Thymus (tissue), 11 donors: Measurements from ENCODE around the gene HES4. TPM values are rescaled to one million over a fixed set of nuclear protein-coding genes. Genes with fewer than 3 reads are reported as not detected.
"Not testable (repeated sequence)": the region's sequence is repeated elsewhere in the genome, so short reads cannot be mapped to it uniquely, and the experiment has no call there.

Experiments
- DNase-seq, 9 donors: peaks; one replicate each; pipeline ENCODE4 v3.0.0-alpha.2; 2013; ENCODE audit warnings: low spot score in 9 of 9, low read depth in 6 of 9, missing footprints in 1 of 9
- H3K27ac ChIP-seq, 2 donors: one replicate each; pipeline ENCODE4 v1.5.1; 2013; ENCODE audit warnings: control low read depth in 1 of 2, low read depth in 1 of 2, low read length in 1 of 2, mild to moderate bottlenecking in 1 of 2, moderate library complexity in 1 of 2
- H3K27me3 ChIP-seq, 2 donors: one replicate each; pipeline ENCODE4 v1.5.1; 2013; ENCODE audit warnings: low read length in 1 of 2; ENCODE audit not compliant: control insufficient read depth in 2 of 2, insufficient read depth in 1 of 2
- H3K36me3 ChIP-seq, 2 donors: one replicate each; pipeline ENCODE4 v1.5.1; 2013; ENCODE audit warnings: low read length in 1 of 2, mild to moderate bottlenecking in 1 of 2, moderate library complexity in 1 of 2; ENCODE audit not compliant: control insufficient read depth in 2 of 2, insufficient read depth in 2 of 2
- H3K4me1 ChIP-seq, 2 donors: one replicate each; pipeline ENCODE4 v1.5.1; 2013; ENCODE audit warnings: low read length in 2 of 2; ENCODE audit not compliant: control insufficient read depth in 2 of 2, insufficient read depth in 2 of 2
- H3K4me3 ChIP-seq, 2 donors: one replicate each; pipeline ENCODE4 v1.5.1; 2013; ENCODE audit warnings: low read length in 2 of 2, control low read depth in 1 of 2, mild to moderate bottlenecking in 1 of 2
- H3K9me3 ChIP-seq, 2 donors: one replicate each; pipeline ENCODE4 v1.5.1; 2013; ENCODE audit warnings: low read length in 1 of 2, mild to moderate bottlenecking in 1 of 2; ENCODE audit not compliant: control insufficient read depth in 2 of 2, insufficient read depth in 1 of 2
- WGBS: extraction: QIAGEN DNeasy Blood & Tissue Kit; methylation state at CpG from one replicate; pipeline ENCODE4 v1.1.7; 2013; 5-methylcytosine and 5-hydroxymethylcytosine counted together
- polyA plus RNA-seq: library from polyadenylated mRNA; stranded (reverse); fragments of 200-250 nt; gene quantifications from one replicate; pipeline ENCODE4 v1.2.3, GENCODE V29; 2013
- total RNA-seq: library from RNA; stranded (reverse); fragments of 120-200 nt; gene quantifications from one replicate; pipeline ENCODE4 v1.2.4, GENCODE V29; 2013
- donor health status: healthy.

Gene HES4
- total and polyA plus RNA-seq, 2 donors: 15.5 to 61.3 TPM

GRCh38 chr1:1030867-1031658 lies 31.2 kb upstream of the HES4 start:
- H3K27me3 ChIP-seq: peaks cover 37 to 59% of the 10 kb centered on the region in 2 donors
- H3K9me3 ChIP-seq, H3K4me3 ChIP-seq, H3K36me3 ChIP-seq, DNase-seq, H3K27ac ChIP-seq: not testable (repeated sequence)
- peaks cover 7 to 10% of the 10 kb centered on the region in 2 donors for H3K4me1 ChIP-seq
- 89% methylated on average over 7 of the region's 7 CpGs for WGBS

GRCh38 chr1:1027791-1028190 lies 27.9 kb upstream of the HES4 start:
- Histone ChIP-seq H3K36me3 (no peaks in the 10 kb centered on the region), H3K27me3 (peaks cover 13 to 51% of the 10 kb centered on the region in 2 donors), H3K4me3 (no peak overlapping the region), H3K9me3 (peaks cover 0 to 1% of the 10 kb centered on the region in 2 donors), H3K4me1 (peaks cover 0 to 11% of the 10 kb centered on the region in 2 donors), H3K27ac (no peak overlapping the region)
- 90% methylated on average over 17 of the region's 17 CpGs for WGBS
- no peak for DNase-seq

GRCh38 chr1:1026599-1027413 lies 26.9 kb upstream of the HES4 start:
- Histone ChIP-seq H3K9me3 (peaks cover 1% of the 10 kb centered on the region in 2 donors), H3K36me3 (no peaks in the 10 kb centered on the region), H3K27me3 (peaks cover 11 to 51% of the 10 kb centered on the region in 2 donors), H3K4me1 (peaks cover 0 to 10% of the 10 kb centered on the region in 2 donors), H3K4me3 (no peak overlapping the region), H3K27ac (no peak overlapping the region)
- 64% methylated on average over 21 of the region's 21 CpGs for WGBS
- DNase-seq: no peak

GRCh38 chr1:1025730-1026129 lies 25.8 kb upstream of the HES4 start:
- Histone ChIP-seq H3K27me3 (peaks cover 20 to 52% of the 10 kb centered on the region in 2 donors), H3K36me3 (no peaks in the 10 kb centered on the region), H3K9me3 (peaks cover 1 to 3% of the 10 kb centered on the region in 2 donors), H3K4me1 (peaks cover 2 to 18% of the 10 kb centered on the region in 2 donors), H3K27ac (no peak overlapping the region), H3K4me3 (no peak overlapping the region)
- WGBS: 91% methylated on average over 10 of the region's 10 CpGs
- no peak for DNase-seq

- 92% methylated on average over 31 of the region's 31 CpGs for WGBS
- H3K36me3 ChIP-seq: no peaks in the 10 kb centered on the region
- peaks cover 6 to 18% of the 10 kb centered on the region in 2 donors for H3K4me1 ChIP-seq
- peaks cover 27 to 59% of the 10 kb centered on the region in 2 donors for H3K27me3 ChIP-seq
- H3K27ac ChIP-seq: peak overlapping the region; percentile 32 to 68
- H3K9me3 ChIP-seq: peaks cover 1 to 3% of the 10 kb centered on the region in 2 donors
- DNase-seq: no peak
- no peak overlapping the region for H3K4me3 ChIP-seq
Observed at GRCh38 chr1:1024771-1025699, 25.1 kb upstream of the HES4 start.

- Histone ChIP-seq H3K4me1 (peaks cover 6 to 18% of the 10 kb centered on the region in 2 donors), H3K36me3 (no peaks in the 10 kb centered on the region), H3K27ac (no peak overlapping the region), H3K27me3 (peaks cover 28 to 59% of the 10 kb centered on the region in 2 donors), H3K4me3 (no peak overlapping the region), H3K9me3 (peaks cover 1 to 3% of the 10 kb centered on the region in 2 donors)
- WGBS: 97% methylated on average over 9 of the region's 9 CpGs
- no peak for DNase-seq
Observed at GRCh38 chr1:1024149-1024770, 24.4 kb upstream of the HES4 start.

GRCh38 chr1:1023700-1024099 lies 23.8 kb upstream of the HES4 start:
- H3K4me3 ChIP-seq: no peak overlapping the region
- peaks cover 28 to 59% of the 10 kb centered on the region in 2 donors for H3K27me3 ChIP-seq
- no peak overlapping the region for H3K27ac ChIP-seq
- H3K36me3 ChIP-seq: no peaks in the 10 kb centered on the region
- DNase-seq: no peak
- peaks cover 1 to 7% of the 10 kb centered on the region in 2 donors for H3K9me3 ChIP-seq
- 80% methylated on average over 13 of the region's 13 CpGs for WGBS
- H3K4me1 ChIP-seq: peaks cover 9 to 23% of the 10 kb centered on the region in 2 donors

- Histone ChIP-seq H3K36me3 (no peaks in the 10 kb centered on the region), H3K27me3 (peaks cover 28 to 58% of the 10 kb centered on the region in 2 donors), H3K9me3 (peaks cover 1 to 7% of the 10 kb centered on the region in 2 donors), H3K4me1 (peaks cover 9 to 23% of the 10 kb centered on the region in 2 donors), H3K27ac (no peak overlapping the region), H3K4me3 (no peak overlapping the region)
- no peak for DNase-seq
- 82% methylated on average over 27 of the region's 27 CpGs for WGBS
Observed at GRCh38 chr1:1022302-1023009, 22.6 kb upstream of the HES4 start.
